WTC11 (cell line): ENCODE results near the gene PRUNE2. TPM values are rescaled to one million over a fixed set of nuclear protein-coding genes. Genes with fewer than 3 reads are reported as not detected.

Experiments used
- ATAC-seq: fragments of 200-7000 bp; cut with Tn5 transposase; 2 replicates; pipeline ENCODE4 v1.10.0; 2021; ENCODE audit warnings: mild to moderate bottlenecking, moderate library complexity
- CTCF ChIA-PET: fragments of 300-600 bp; sonication (Branson Sonifier 250); formaldehyde crosslinking; loops from one replicate; lab custom pipeline; 2021; ENCODE audit warnings: antibody characterized with exemption; lab: Charles Lee
- POLR2A ChIA-PET: fragments of 350-600 bp; sonication (Branson Sonifier 250); formaldehyde crosslinking; loops from one replicate; lab custom pipeline; 2021; ENCODE audit warnings: antibody characterized with exemption; lab: Charles Lee
- DNase-seq: peaks from one replicate; pipeline ENCODE4 v3.0.0; 2021; ENCODE audit warnings: low spot score
- H3K27ac Mint-ChIP-seq: 2 replicates; pipeline ENCODE4 v1.8.0; 2021; ENCODE audit warnings: mixed read lengths
- H3K27me3 Mint-ChIP-seq: 2 replicates; pipeline ENCODE4 v1.8.0; 2021; ENCODE audit warnings: low read depth, mild to moderate bottlenecking, moderate library complexity, mixed read lengths
- H3K36me3 Mint-ChIP-seq: 2 replicates; pipeline ENCODE4 v1.8.0; 2021; ENCODE audit warnings: mixed read lengths
- H3K4me1 Mint-ChIP-seq: 2 replicates; pipeline ENCODE4 v1.8.0; 2022; ENCODE audit warnings: mixed read lengths
- H3K4me3 Mint-ChIP-seq: 2 replicates; pipeline ENCODE4 v1.8.0; 2021; ENCODE audit warnings: mild to moderate bottlenecking, moderate library complexity, mixed read lengths
- H3K9me3 Mint-ChIP-seq: 2 replicates; pipeline ENCODE4 v1.8.0; 2021; ENCODE audit warnings: mixed read lengths
- CREM ChIP-seq: sonication (generic); formaldehyde crosslinking; IDR thresholded peaks from 2 replicates; pipeline ENCODE4 v1.8.1; 2022; ENCODE audit warnings: mild to moderate bottlenecking, missing genetic modification reagents, moderate library complexity
- ELF4 ChIP-seq: sonication (generic); formaldehyde crosslinking; IDR thresholded peaks from 2 replicates; pipeline ENCODE4 v1.8.1; 2022; ENCODE audit warnings: low read depth, mild to moderate bottlenecking, moderate library complexity, missing genetic modification reagents
- FOXK1 ChIP-seq: sonication (generic); formaldehyde crosslinking; IDR thresholded peaks from 2 replicates; pipeline ENCODE4 v1.8.0; 2022; ENCODE audit warnings: mild to moderate bottlenecking, moderate library complexity, missing genetic modification reagents
- IRF1 ChIP-seq: sonication (generic); formaldehyde crosslinking; IDR thresholded peaks from 2 replicates; pipeline ENCODE4 v1.8.0; 2023; ENCODE audit warnings: missing genetic modification reagents
- JAZF1 ChIP-seq: fragments of 250-450 bp; sonication (Bioruptor Pico); IDR thresholded peaks from 2 replicates; pipeline ENCODE4 v1.9.0; 2021; ENCODE audit warnings: moderate library complexity, mild to moderate bottlenecking, inconsistent platforms
- MXD4 ChIP-seq: fragments of 250-450 bp; sonication (Bioruptor Pico); IDR thresholded peaks from 2 replicates; pipeline ENCODE4 v1.8.0; 2021; ENCODE audit warnings: mild to moderate bottlenecking, moderate library complexity, borderline replicate concordance
- PRDM15 ChIP-seq: sonication (generic); formaldehyde crosslinking; IDR thresholded peaks from 2 replicates; pipeline ENCODE4 v1.8.0; 2022; ENCODE audit warnings: missing genetic modification reagents
- PRRX2 ChIP-seq: fragments of 250-450 bp; sonication (Bioruptor Pico); IDR thresholded peaks from 2 replicates; pipeline ENCODE4 v1.8.0; 2021; ENCODE audit warnings: mild to moderate bottlenecking
- RORB ChIP-seq: fragments of 250-450 bp; sonication (Bioruptor Pico); IDR thresholded peaks from 2 replicates; pipeline ENCODE4 v1.9.0; 2021; ENCODE audit warnings: mild to moderate bottlenecking
- SMAD4 ChIP-seq: sonication (generic); formaldehyde crosslinking; IDR thresholded peaks from 2 replicates; pipeline ENCODE4 v1.8.0; 2022; ENCODE audit warnings: mild to moderate bottlenecking, missing genetic modification reagents
- TP53 ChIP-seq: sonication (generic); formaldehyde crosslinking; IDR thresholded peaks from 2 replicates; pipeline ENCODE4 v1.8.1; 2023; ENCODE audit warnings: mild to moderate bottlenecking, missing genetic modification reagents
- USF1 ChIP-seq: sonication (generic); formaldehyde crosslinking; IDR thresholded peaks from 2 replicates; pipeline ENCODE4 v1.8.0; 2022; ENCODE audit warnings: mild to moderate bottlenecking, missing genetic modification reagents
- ZNF138 ChIP-seq: sonication (generic); formaldehyde crosslinking; conservative IDR thresholded peaks from 2 replicates; pipeline ENCODE4 v1.8.1; 2022; ENCODE audit warnings: mild to moderate bottlenecking, moderate library complexity, missing genetic modification reagents
- ZNF219 ChIP-seq: sonication (generic); formaldehyde crosslinking; IDR thresholded peaks from 2 replicates; pipeline ENCODE4 v1.8.0; 2023; ENCODE audit warnings: missing genetic modification reagents, mild to moderate bottlenecking, borderline replicate concordance
- ZNF281 ChIP-seq: sonication (generic); formaldehyde crosslinking; IDR thresholded peaks from 2 replicates; pipeline ENCODE4 v1.8.0; 2023; ENCODE audit warnings: mild to moderate bottlenecking, missing genetic modification reagents
- ZNF317 ChIP-seq: sonication (generic); formaldehyde crosslinking; IDR thresholded peaks from 2 replicates; pipeline ENCODE4 v1.8.1; 2023; ENCODE audit warnings: low read depth, mild to moderate bottlenecking, moderate library complexity, missing genetic modification reagents, borderline replicate concordance
- ZNF396 ChIP-seq: fragments of 250-450 bp; sonication (Bioruptor Pico); IDR thresholded peaks from 2 replicates; pipeline ENCODE4 v1.8.0; 2021; ENCODE audit warnings: mild to moderate bottlenecking, moderate library complexity, borderline replicate concordance
- total RNA-seq: library from RNA; stranded (reverse); gene quantifications from 3 replicates; pipeline ENCODE4 v1.2.3, GENCODE V29; 2021
- TF ChIP-seq, protein P1 (sequence below): sonication (generic); formaldehyde crosslinking; IDR thresholded peaks from 2 replicates; pipeline ENCODE4 v1.8.1; 2023; ENCODE audit warnings: mild to moderate bottlenecking, missing genetic modification reagents, moderate library complexity

PRUNE2 gene
- total RNA-seq, 1 experiment from 2014 or later: 13.1 TPM

GRCh38 chr9:76664120-76664519, 241.8 kb downstream of the PRUNE2 start:
- no peak for DNase-seq
- ChIA-PET CTCF (interaction anchor here (0.7 kb wide), 1 partner anchor 266 kb away, joined by 4 read pairs; no protein-coding TSS in a partner anchor), POLR2A (no interaction called here)

GRCh38 chr9:76662476-76663281, 243.2 kb downstream of the PRUNE2 start:
- H3K4me3 Mint-ChIP-seq: no peak overlapping the region
- no peaks in the 10 kb centered on the region for H3K27me3 Mint-ChIP-seq
- no peaks in the 10 kb centered on the region for H3K36me3 Mint-ChIP-seq
- peaks cover 7% of the 10 kb centered on the region; the same call in 1 of the 2 replicates for H3K9me3 Mint-ChIP-seq
- no peak for DNase-seq
- CTCF ChIA-PET: interaction anchor here (0.6 to 1.9 kb wide), 6 partner anchors 11 to 334 kb away, joined by 3 to 10 read pairs (median 4); partner anchors contain the start of genes GCNT1 and RFK
- TF ChIP-seq IRF1 (CRISPR knock-in tag) (no peak), TP53 (no peak), SMAD4 (no peak), MXD4 (CRISPR knock-in tag) (no peak), JAZF1 (CRISPR knock-in tag) (no peak), ZNF396 (CRISPR knock-in tag) (no peak), CREM (CRISPR knock-in tag) (no peak), ZNF219 (CRISPR knock-in tag) (no peak), PRDM15 (CRISPR knock-in tag) (no peak)
- TF ChIP-seq, protein P1, sequence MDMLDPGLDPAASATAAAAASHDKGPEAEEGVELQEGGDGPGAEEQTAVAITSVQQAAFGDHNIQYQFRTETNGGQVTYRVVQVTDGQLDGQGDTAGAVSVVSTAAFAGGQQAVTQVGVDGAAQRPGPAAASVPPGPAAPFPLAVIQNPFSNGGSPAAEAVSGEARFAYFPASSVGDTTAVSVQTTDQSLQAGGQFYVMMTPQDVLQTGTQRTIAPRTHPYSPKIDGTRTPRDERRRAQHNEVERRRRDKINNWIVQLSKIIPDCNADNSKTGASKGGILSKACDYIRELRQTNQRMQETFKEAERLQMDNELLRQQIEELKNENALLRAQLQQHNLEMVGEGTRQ (CRISPR knock-in tag): no peak
- peak overlapping the region; percentile 79; the same call in 1 of the 2 replicates for H3K27ac Mint-ChIP-seq
- peak; percentile 43 for ATAC-seq
- POLR2A ChIA-PET: no interaction called here
- H3K4me1 Mint-ChIP-seq: peaks cover 12% of the 10 kb centered on the region

More at GRCh38 chr9:76664120-76664519, 241.8 kb downstream of the PRUNE2 start:
- H3K36me3 Mint-ChIP-seq: peaks cover 3% of the 10 kb centered on the region; the same call in 1 of the 2 replicates
- H3K4me3 Mint-ChIP-seq: no peak overlapping the region
- no peaks in the 10 kb centered on the region for H3K27me3 Mint-ChIP-seq
- H3K4me1 Mint-ChIP-seq: peaks cover 9% of the 10 kb centered on the region
- TF ChIP-seq FOXK1: no peak
- no peak for TF ChIP-seq PRRX2 (CRISPR knock-in tag)
- TF ChIP-seq ZNF138: no peak
- TF ChIP-seq RORB (CRISPR knock-in tag): no peak
- no peak for TF ChIP-seq USF1 (CRISPR knock-in tag)
- TF ChIP-seq ELF4 (CRISPR knock-in tag): no peak
- TF ChIP-seq ZNF317 (CRISPR knock-in tag): no peak
- TF ChIP-seq TP53: no peak
- TF ChIP-seq ZNF281 (CRISPR knock-in tag): no peak
- peaks cover 13% of the 10 kb centered on the region for H3K9me3 Mint-ChIP-seq
- no peak for ATAC-seq
- no peak overlapping the region for H3K27ac Mint-ChIP-seq
